Nephron (organoid): Measurements from ENCODE around the gene CEP128.

ENCODE experiments used
- H3K27ac Mint-ChIP-seq, 3 experiments: 2 replicates each; pipeline ENCODE4 v1.8.0; 2020; ENCODE audit warnings: mixed read lengths in 3 of 3, mild to moderate bottlenecking in 2 of 3, moderate library complexity in 1 of 3
- H3K27me3 Mint-ChIP-seq: 2 replicates; pipeline ENCODE4 v1.8.0; 2021; ENCODE audit warnings: low read depth, mild to moderate bottlenecking, moderate library complexity, mixed read lengths
- H3K36me3 Mint-ChIP-seq: 2 replicates; pipeline ENCODE4 v1.8.0; 2020; ENCODE audit warnings: low read depth, mixed read lengths
- H3K4me1 Mint-ChIP-seq: 2 replicates; pipeline ENCODE4 v1.8.0; 2020; ENCODE audit warnings: mixed read lengths
- H3K4me3 Mint-ChIP-seq, 3 experiments: 2 replicates each; pipeline ENCODE4 v1.8.0; 2020; ENCODE audit warnings: mild to moderate bottlenecking in 3 of 3, mixed read lengths in 3 of 3, moderate library complexity in 2 of 3
- H3K9me3 Mint-ChIP-seq: 2 replicates; pipeline ENCODE4 v1.8.0; 2020; ENCODE audit warnings: mixed read lengths
- CTCF ChIP-seq, 3 experiments: fragments of 200-600 bp; sonication (generic); IDR thresholded peaks; one replicate each; pipeline ENCODE4 v1.5.0; 2021; ENCODE audit warnings: antibody characterized with exemption in 3 of 3; ENCODE audit not compliant: unreplicated experiment in 3 of 3

CEP128 gene

GRCh38 chr14:80941241-80942185 lies at the start of gene CEP128:
Gene CEP128 (minus strand): TSS chr14:80941738.
- no peak for TF ChIP-seq CTCF (IDR thresholded peaks at IDR 0.05; ENCODE audit: unreplicated experiment in 3 of 3)
- no peaks in the 10 kb centered on the region for H3K36me3 Mint-ChIP-seq
- peaks cover 9% of the 10 kb centered on the region for H3K4me1 Mint-ChIP-seq

GRCh38 chr14:80988735-80989429 lies 47.3 kb upstream of the CEP128 start:
- Mint-ChIP-seq H3K27ac (no peak overlapping the region), H3K4me3 (no peak overlapping the region), H3K36me3 (no peaks in the 10 kb centered on the region), H3K4me1 (no peaks in the 10 kb centered on the region), H3K27me3 (peaks cover 8% of the 10 kb centered on the region), H3K9me3 (no peaks in the 10 kb centered on the region)
- no peak for TF ChIP-seq CTCF (IDR thresholded peaks at IDR 0.05; ENCODE audit: unreplicated experiment in 3 of 3)

More at GRCh38 chr14:80941241-80942185, at the start of gene CEP128:
- H3K4me3 Mint-ChIP-seq, result peak within 1 kb of the TSS; percentile 89 to 93 (median 89)
- H3K27ac Mint-ChIP-seq, result peak within 1 kb of the TSS; percentile 49 to 95 (median 85)
- H3K27me3 Mint-ChIP-seq, result peaks cover 3% of the 10 kb centered on the region
- H3K9me3 Mint-ChIP-seq, result no peaks in the 10 kb centered on the region

- H3K27me3 Mint-ChIP-seq, result peaks cover 9% of the 10 kb centered on the region
- no peaks in the 10 kb centered on the region for H3K36me3 Mint-ChIP-seq
- no peaks in the 10 kb centered on the region for H3K9me3 Mint-ChIP-seq
- TF ChIP-seq CTCF (IDR thresholded peaks at IDR 0.05; ENCODE audit: unreplicated experiment in 3 of 3), result no peak
- no peak overlapping the region for H3K4me3 Mint-ChIP-seq
- H3K4me1 Mint-ChIP-seq, result no peaks in the 10 kb centered on the region
- H3K27ac Mint-ChIP-seq, result no peak overlapping the region
Measured at GRCh38 chr14:80988192-80988591, 46.7 kb upstream of the CEP128 start.

- no peak overlapping the region for H3K4me3 Mint-ChIP-seq
- H3K36me3 Mint-ChIP-seq, result no peaks in the 10 kb centered on the region
- no peak overlapping the region for H3K27ac Mint-ChIP-seq
- H3K4me1 Mint-ChIP-seq, result no peaks in the 10 kb centered on the region
- H3K27me3 Mint-ChIP-seq, result peaks cover 11% of the 10 kb centered on the region
- no peaks in the 10 kb centered on the region for H3K9me3 Mint-ChIP-seq
- TF ChIP-seq CTCF (IDR thresholded peaks at IDR 0.05; ENCODE audit: unreplicated experiment in 3 of 3), result peak; percentile 90 to 97 (median 95)
Measured at GRCh38 chr14:80987235-80988032, 45.9 kb upstream of the CEP128 start.

- Mint-ChIP-seq H3K36me3 (no peaks in the 10 kb centered on the region), H3K9me3 (no peaks in the 10 kb centered on the region), H3K4me1 (no peaks in the 10 kb centered on the region), H3K27me3 (peaks cover 31% of the 10 kb centered on the region), H3K4me3 (no peak overlapping the region), H3K27ac (no peak overlapping the region)
- no peak for TF ChIP-seq CTCF (IDR thresholded peaks at IDR 0.05; ENCODE audit: unreplicated experiment in 3 of 3)
Measured at GRCh38 chr14:80982711-80983110, 41.2 kb upstream of the CEP128 start.
